HG03066 (cell line): ENCODE results near the gene CCDC87.
"Not testable (repeated sequence)": the region's sequence is repeated elsewhere in the genome, so short reads cannot be mapped to it uniquely, and the experiment has no call there.

ENCODE experiments used
- ATAC-seq: cut with Tn5 transposase; IDR thresholded peaks from one replicate; pipeline ENCODE4 v1.9.1; 2021; ENCODE audit warnings: low read depth; ENCODE audit not compliant: unreplicated experiment

CCDC87 gene

GRCh38 chr11:66557733-66558326 lies 35.0 kb downstream of the CCDC87 start:
- ATAC-seq = no peak

- ATAC-seq = no peak
Measured at GRCh38 chr11:66556086-66556485, 36.8 kb downstream of the CCDC87 start.

DNA sequence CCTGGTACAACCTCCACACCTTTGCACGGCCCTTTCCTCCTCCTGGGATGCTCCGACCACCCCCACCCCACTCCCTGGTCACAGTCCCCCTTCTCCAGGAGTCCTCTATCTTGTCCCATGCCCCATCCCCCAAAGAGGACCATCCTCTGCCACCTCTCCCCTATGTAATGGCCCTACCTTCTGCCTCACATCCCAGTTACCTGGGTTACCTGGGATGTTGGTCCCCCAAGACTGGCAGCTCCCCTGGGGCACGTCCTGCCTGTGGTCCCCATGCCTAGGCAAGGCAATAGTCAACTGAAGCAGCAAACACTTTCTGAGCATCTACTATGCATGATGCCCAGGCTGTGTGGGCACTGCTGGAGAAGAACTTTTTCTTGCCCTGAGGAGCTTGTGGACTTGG lies 37.4 kb downstream of the CCDC87 start:
- no peak for ATAC-seq

DNA sequence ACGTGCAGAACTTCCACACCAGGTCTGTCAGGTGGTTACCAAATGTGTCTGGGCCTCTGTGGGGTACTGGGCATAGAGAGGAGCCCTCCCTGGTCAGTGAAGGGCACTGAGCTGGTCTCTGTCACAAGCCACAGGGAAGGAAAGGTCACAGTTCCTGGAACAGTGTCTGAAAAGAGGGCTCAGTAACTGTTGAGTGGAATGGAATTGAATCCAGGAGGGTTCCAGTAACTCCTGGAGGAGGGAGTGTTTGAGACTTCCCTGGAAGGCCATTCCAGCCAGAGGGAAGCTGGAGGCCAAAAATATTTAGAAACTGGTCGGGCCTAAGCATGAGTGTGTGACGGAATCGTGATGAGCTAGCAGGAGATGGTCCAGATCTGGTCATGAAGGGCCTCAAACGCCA lies 38.3 kb downstream of the CCDC87 start:
- ATAC-seq = no peak

GRCh38 chr11:66550887-66551286 lies 42.0 kb downstream of the CCDC87 start:
- no peak for ATAC-seq

GRCh38 chr11:66549696-66550095 lies 43.2 kb downstream of the CCDC87 start:
- ATAC-seq = no peak

DNA sequence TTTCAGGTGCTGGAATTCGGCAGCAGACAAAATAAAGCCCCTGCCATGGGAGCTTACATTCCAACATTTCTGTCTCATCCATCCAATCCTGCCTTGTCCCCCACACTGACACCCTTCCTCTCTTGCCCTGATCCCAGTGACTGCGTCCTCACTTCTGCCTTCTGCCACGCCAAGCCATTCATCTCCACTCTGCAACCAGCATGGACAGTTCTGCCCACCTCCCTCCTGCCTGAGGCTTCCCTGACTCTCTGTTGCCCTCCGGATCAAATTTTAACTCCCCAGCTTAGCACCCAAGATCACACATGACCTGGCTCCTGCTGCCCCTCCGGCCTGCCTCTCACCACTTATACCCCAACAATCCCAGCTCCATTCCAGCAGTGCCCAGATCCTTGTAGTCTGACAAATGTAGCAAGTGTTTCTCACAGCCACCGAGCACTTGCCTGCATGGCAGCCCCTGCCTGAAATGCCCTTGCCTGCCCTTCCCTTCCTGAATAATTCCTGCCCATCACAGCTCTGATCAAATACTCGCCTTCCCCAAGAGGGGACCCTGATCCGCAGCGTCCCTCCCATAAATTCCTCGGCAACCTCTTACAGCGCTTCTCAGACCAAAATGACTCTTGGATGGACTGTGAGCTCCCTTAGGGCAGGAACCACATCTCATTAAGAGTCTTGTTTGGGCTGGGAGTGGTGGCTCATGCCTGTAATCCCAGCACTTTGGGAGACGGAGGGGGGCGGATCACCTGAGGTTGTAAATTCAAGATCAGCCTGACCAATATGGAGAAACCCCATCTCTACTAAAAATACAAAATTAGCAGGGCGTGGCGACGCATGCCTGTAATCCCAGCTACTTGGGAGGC lies 43.9 kb downstream of the CCDC87 start:
- ATAC-seq = no peak

DNA sequence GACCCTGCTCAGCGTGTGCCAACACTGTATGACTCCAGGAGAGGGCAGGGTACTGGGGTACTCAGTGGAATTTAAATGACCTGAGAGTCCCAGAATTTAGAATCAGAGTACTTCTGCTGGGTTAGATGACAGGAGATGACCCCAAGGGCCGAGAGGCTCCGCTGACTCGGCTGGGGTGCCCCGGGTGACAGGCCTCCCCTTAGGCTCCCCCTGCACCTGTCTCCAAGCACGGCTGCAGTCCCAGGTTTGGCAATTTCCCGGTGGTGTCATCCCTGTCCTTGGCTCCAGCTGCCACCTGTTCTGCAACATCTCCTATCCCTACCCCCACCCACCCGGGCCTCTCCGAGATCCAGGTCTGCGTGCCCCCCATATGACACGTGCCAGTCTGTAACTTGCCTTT lies 44.8 kb downstream of the CCDC87 start:
- no peak for ATAC-seq

GRCh38 chr11:66547662-66548009 lies 45.2 kb downstream of the CCDC87 start:
- ATAC-seq = no peak

DNA sequence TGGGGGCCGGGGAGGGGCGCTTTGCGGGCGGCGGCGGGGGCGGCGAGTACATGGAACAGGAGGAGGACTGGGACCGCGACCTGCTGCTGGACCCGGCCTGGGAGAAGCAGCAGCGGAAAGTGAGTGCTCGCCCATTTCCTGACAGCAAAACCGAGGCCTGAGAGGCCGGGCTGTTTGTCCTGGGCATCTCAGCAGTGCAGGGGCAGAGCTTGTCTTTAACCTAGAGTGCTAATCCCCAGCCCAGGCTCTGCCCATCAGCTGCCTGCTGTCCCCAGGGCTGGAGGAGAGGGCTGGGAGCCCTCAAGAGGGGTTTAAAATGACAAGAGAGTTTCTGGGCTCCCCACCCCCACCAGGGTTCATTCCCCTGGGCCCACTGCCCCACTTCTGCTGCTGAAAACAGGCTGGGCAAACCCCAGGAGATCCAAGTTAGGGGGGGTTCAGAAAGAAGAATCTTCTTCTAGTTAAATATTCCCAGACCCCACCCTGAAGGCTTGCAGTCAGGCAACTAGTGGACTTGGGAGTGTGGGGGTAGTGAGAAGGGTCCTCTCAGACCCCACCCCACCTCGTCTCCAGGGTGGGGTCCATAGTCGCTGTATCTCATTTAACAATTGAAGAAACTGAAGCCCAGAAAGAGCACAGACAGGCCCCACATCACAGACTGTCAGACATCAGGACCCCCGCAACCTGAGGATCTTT lies 45.7 kb downstream of the CCDC87 start:
- no peak for ATAC-seq

DNA sequence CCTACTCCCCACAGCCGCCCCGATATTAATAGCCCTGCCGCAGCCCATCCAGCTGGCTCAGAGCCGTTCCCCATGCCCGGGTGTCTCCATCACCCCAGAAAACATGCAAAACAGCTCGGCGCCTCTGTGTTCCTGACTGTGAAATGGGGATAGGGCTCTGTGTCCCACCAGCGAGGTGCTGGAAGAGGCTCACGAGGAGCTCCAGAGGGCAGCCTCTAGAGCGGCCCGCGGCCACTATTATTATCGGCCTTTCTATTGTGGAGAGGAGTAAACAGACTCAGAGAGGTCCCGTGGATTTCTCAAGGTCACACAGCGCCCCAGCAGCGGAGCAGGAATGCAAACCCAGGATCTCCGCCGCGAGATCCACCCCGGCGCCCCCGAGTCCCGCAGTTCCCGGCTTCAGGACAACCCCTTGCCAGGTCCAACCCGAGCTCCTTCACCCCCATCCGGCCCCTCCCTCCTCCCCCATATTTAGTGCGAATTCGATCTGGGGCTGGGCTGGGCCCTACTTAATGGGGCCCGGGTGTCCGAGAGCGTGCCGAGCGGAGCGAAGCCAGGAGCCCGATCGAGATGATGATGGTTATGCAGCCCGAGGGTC lies 46.4 kb downstream of the CCDC87 start, which contains the start of gene ACTN3:
ACTN3 (plus strand) TSS at position 536 of the 598 bp plus-strand sequence; CDS start at position 571, 35 bp downstream.
- ATAC-seq = no peak

- ATAC-seq = peak; percentile 76
Measured at GRCh38 chr11:66545701-66546367, 47.0 kb downstream of the CCDC87 start, which contains the start of gene ZDHHC24. Gene ZDHHC24 (minus strand): TSS chr11:66546048. CDS start chr11:66546003, 45 bp downstream.

- ATAC-seq = not testable (repeated sequence)
Measured at GRCh38 chr11:66544952-66545351, 47.9 kb downstream of the CCDC87 start.

DNA sequence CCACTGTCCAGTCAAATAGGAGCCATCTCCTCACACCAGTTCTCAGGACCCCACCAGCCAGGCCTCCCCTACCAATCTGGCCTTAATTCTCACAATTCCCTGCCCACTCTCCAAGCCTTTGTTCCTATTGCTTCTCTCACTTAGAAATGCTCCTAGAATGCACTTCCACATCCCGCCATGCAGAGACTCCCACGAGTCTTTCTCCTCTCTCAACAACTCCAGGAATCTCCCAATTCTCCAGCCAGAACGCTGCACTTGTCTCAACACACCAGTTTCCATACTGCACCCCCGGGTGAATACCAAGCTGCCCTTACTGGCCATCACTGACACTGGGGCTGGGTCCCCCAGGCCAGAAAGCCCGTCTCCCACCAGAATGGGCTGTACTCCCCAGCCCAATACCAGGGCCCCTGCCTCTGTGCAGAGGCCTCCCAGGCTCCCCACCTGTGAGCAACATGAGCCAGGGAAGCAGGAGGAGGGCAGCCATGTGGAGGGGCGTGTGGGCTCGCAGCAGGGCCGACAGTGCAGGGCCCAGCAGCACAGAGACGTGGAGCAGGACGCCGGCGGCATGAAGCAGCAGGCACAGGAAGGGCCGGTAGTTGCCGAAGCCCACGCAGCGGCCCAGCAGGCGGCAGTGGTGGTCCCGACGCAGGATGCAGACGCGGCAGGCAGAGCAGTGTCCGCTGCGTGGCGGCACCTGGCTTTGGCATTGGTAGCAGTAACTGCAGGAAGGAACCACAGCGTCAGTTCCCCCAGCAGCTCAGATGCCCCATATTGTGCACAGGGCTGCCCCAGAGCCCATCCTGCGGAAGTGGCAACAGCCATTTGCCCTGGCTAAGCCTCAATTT lies 49.4 kb downstream of the CCDC87 start:
- no peak for ATAC-seq

DNA sequence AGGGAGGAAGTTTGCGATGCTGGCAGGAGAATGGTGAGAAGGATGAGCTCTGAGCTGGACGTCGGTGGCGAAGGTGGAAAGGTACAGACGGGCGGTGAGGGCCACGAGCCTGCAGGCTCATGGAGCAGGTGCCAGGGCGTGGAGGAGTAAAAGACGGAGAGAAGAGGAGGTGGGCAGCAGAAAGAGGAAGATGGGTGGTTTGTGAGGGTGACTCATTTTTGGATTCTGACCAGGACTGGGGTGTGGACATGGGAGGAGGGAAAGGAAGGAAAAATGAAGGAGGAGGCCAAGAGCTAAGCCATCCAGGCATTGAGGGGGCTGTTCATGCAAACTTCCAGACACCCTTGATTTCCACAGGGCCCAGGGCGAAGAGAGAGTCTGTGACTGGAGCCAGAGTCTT lies 50.5 kb downstream of the CCDC87 start:
- ATAC-seq = no peak

DNA sequence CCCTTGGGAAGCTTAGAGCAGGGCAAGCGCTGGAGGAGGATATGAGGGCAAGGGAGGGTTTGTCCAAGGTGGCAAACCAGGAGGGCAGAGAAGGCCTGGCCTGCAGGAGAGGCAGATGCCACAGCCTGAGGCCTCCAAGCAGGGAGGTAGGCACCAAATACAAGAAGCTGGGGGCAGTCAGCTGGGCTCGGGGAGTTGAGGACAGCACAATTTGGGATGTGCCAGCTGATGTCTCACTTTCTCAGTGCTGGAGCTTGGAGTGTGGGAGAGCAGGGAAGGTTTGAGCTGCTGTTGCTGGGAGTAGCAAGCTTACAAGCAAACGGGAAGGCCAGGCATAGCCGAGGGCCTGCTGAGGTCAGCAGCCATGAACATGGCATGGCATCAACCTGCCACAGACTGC lies 51.0 kb downstream of the CCDC87 start:
- no peak for ATAC-seq

GRCh38 chr11:66540598-66540997 lies 52.3 kb downstream of the CCDC87 start:
- not testable (repeated sequence) for ATAC-seq
